GM19468 (cell line): ENCODE data around the gene ARMCX5.

Experiments
- ATAC-seq: cut with Tn5 transposase; IDR thresholded peaks from one replicate; pipeline ENCODE4 v1.9.1; 2021; ENCODE audit warnings: mild to moderate bottlenecking, moderate library complexity, moderate number of reproducible peaks; ENCODE audit not compliant: unreplicated experiment; ENCODE audit errors: extremely low read depth

ARMCX5 gene

DNA sequence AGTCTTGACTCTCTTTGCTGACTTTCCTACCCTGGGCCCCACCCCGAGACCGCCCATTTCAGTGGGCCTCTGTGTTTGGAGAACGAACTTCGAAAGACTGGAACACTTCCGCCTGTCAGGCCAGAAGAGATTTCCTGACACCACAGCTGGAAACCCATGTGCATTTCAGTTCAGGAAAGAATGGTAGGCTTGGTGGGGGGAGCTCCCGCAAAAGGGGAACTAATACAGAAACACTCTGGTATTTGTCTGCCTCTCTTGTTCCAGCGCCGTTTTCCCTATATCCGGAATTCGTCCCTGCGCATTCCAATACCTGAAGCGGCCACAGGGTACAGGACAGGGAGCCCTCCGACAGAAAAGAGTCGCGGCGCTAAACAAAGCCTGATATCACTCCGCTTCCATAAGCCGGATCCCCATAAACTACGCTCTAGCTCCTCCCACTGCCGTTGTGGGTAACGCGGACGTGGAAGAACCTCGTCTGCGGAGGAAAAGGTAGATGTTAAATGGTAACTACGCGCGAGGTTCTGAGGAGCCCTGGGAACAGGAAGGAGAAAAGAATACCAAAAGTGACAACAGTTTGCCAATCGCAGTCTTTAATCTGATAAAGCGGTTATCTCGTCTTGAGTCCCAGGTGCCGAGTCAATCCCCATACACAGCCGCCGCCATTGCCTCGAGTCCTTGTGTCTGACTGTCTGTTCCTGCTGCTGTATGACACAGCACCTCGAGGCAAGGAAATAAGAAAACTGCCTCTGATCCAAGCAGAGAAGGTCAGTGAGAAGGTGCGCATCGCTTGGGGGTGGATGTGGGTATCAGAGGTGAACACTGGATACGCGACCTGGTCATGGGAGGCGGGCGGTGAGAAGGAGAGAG lies at the start of gene ARMCX5:
Gene ARMCX5 (plus strand): TSS at position 432 of the 867 bp plus-strand sequence. CDS start 2,627 bp downstream, outside the sequence.
- peak; percentile 64 for ATAC-seq

DNA sequence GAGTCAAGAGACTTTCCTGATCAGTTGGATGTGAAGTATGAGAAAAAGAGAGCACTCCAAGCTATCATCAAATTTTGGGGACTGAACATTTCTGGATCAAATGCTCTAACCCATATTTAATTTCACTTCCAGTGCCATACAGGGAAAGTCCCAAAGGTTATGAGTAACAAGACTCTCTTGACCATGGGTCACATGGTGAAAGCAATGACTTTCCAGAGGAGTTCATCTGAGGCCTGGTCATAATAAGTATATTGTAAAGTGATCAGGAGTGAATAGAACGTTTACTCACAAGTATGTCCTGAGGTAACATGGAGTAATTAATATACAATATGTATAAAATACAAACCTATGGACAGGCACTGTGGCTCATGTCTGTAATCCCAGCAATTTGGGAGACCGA lies 40.7 kb upstream of the ARMCX5 start:
- no peak for ATAC-seq

DNA sequence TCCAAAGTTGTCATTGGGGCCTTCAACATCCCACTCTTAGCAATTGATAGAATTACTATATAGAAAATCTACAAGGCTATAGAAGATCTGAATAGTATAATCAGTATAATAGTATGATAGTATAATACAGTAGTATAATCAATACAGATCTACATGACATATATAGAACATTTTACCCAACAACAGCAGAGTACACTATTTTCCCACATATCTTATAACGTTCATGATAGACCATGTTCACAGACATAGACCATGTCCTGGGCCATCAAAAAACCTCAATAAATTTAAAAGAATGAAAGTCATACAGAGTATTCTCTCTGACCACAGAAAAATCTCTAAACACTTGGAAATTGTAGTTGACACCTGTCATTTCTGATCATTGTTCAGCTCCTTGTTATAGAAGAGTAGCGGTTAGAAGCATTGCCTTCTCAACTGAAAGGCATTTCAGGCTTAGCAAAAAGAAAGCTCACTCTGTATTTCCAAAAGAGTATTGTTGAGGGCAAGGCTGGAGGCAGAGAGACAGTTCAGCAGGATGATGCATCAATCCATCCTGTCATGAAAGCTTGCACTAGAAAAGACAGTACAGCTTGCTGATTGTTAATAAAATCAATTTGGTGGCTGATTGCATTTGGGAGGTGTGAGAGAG lies 38.8 kb upstream of the ARMCX5 start:
- no peak for ATAC-seq

DNA sequence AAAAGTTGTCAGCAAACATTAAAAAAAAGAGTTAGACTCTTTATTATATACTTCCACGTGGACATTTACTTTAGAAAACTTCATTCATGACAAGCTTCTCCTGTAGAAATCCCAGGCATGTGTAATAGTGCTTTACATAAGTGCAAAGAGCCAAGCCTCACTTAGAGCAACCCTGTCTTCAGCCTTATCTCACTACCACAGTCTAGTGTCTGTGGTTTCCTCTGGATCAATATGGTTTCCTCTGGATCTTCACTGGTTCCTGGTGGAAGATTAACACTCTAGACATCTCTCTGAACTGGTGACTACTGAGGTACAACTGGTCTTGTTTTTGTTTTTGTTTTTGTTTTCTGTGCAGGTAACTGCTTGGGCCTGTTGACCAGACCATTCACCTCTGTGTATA lies 18.4 kb upstream of the ARMCX5 start:
- ATAC-seq: no peak

DNA sequence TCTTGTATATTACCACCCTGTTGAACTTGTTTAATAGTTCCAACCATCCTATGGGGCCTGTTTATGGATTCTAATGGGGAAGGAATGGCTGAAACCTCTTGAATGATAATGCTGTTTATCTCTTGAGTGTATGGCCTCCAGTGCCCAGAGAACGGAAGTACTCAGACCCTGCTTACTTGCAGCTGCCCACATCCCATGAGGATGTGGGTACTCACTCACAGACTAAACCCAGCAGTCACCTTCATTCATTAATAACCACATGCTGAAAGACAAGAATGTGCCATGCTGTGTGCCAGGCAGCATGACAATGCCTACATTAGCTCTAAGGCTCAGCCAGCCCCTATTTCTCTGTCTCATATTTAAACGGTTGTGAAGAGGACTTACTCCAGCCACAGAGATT lies 5.9 kb upstream of the ARMCX5 start:
- no peak for ATAC-seq

DNA sequence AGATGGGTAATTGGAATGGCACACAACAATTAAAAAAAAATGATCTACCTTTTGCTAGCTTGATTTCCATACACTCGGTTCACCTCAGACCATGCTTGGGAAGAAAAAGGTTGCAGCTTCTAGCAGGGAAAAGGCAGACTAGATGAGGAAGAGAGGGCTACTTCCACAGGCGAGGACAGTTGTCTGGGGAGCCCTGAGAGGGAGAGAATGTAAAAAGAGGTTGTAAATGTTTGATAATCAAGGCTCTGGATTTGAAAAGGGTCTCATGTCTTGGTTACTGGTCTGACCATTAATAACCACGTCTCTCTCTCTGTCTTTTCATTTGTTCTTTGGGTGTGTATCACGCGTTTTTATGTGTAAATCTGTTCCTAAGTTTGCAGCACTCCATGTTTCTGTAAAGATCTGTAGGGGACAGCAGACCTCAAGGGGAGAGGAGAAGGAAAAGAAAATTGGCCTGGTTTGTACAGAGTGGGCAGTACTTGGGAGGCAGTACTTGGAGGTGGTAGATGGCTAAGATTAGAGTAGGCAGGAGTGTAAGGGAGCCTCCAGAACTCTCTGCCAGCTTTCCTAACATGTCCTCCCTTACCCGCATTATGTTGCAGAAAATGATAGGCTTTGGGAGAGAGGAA lies 750 bp downstream of the ARMCX5 start:
- ATAC-seq: no peak

DNA sequence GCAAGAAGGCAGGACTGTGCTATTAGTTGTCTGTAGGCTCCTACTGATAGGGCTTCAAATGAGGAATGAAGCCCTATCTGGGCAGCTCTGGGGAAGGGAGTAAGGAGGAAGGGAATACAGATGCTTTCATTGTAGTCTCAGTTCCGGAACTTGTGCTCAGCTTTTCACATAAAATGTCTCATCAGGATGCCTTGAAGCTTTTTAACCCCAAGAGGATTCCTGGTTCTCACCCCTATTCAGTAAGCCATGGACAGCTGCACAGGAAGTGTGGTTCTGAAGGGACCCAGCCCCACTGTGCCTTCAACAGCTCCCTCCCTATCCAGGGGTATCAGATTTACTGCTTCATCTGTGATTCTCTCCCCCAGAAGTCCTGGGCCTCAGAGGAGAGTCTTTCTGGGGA lies 5.0 kb downstream of the ARMCX5 start:
- no peak for ATAC-seq

DNA sequence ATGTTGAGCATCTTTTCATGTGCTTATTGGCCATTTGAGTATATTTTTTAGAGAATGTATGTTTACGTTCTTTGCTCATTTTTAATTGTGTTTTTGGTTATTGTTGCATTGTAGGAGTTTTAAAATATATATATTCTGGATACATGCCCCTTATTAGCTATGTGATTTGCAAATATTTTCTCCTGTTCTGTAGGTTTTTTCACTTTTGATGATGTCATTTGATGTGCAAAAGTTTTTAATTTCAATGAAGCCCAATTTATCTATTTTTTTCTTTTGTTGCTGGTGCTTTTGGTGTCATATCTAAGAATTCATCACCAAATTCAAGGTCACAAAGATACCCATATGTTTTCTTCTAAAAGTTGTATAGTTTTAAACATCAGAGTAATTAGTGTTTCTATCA lies 6.8 kb downstream of the ARMCX5 start:
- no peak for ATAC-seq

DNA sequence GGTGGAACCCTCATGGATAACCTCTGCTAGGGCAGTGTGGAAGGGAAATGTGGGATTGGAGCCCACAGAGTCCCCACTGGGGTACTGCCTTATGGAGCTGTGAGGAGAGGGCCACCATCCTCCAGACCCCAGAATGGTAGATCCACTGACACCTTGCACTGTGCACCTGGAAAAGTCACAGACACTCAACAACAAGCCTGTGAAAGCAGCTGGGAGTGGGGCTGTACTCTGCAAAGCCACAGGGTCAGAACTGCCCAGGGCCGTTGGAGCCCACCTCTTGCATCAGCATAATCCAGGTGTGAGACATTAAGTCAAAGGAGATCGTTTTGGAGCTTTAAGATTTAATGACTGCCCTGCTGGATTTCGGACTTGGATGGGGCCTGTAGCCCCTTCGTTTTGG lies 11.6 kb downstream of the ARMCX5 start:
- ATAC-seq: no peak

DNA sequence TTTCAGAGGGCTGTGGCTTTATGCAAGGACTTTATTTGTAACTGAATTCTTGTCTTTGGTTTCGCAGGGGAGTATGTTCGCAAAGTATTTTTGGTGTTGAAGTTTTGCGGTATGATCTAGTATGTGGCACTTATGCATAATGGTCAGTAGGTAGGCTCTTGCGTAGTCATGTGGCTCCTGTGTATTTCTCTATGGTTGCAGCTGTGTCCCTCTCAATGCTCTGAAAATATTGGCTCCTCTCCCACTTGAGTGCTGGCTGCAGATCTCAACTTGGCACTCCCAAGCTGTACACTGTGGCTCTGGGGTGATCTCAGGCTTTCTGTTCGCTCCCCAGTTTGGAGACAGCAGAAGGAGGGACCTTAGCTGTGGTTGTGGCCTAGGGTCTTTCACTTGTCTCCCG lies 24.8 kb downstream of the ARMCX5 start:
- ATAC-seq: no peak

DNA sequence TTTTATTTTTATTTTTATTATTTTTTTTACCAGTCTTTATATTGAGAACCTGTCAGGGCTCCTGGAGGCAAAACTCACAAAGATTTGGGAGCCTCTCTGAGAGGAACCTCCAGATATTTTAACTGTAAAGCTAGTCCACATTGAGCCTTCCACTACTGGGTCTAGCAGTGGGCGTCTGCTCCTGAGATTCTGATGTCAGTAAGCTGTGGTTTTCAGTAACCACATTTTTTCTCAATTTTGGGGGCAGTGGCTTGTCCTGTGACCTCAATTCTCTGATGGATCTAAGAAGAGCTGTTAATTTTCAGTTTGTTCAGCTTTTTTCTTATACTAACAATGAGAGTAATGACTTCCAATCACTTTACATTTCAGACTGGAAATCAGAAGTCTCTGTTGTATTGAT lies 28.3 kb downstream of the ARMCX5 start:
- no peak for ATAC-seq

DNA sequence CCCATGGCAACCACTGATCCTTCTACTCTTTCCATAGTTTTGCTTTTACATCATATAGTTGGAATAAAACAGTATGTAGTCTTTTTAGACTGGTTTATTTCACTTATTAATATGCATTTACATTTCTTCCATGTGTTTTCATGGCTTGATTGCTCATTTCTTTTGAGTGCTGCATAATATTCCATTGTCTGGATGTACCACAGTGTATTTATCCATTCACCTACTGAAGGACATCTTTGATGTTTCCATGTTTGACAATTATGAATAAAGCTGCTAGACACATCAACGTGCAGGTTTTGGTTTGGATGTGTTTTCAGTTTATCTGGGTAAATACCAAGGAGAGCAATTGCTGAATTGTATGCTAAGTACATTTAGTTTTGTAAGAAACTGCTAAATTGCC lies 38.2 kb downstream of the ARMCX5 start:
- ATAC-seq: no peak

DNA sequence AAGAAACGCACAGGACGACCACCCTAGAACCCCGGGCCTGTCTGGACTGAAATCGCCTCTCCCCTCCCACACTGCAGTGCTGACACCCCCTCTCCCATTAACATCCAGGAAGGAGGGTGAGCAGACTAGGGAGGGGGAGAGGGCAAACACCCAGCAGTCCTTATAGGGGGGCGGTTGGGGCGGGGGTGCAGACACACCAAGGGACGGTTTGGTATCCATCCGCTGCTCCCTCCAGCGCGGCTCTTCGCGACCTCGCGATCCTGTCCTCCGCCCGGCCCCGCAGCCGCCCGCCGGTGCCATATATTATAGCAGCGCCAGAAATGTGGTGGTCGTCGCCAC lies 51.6 kb downstream of the ARMCX5 start:
- no peak for ATAC-seq

DNA sequence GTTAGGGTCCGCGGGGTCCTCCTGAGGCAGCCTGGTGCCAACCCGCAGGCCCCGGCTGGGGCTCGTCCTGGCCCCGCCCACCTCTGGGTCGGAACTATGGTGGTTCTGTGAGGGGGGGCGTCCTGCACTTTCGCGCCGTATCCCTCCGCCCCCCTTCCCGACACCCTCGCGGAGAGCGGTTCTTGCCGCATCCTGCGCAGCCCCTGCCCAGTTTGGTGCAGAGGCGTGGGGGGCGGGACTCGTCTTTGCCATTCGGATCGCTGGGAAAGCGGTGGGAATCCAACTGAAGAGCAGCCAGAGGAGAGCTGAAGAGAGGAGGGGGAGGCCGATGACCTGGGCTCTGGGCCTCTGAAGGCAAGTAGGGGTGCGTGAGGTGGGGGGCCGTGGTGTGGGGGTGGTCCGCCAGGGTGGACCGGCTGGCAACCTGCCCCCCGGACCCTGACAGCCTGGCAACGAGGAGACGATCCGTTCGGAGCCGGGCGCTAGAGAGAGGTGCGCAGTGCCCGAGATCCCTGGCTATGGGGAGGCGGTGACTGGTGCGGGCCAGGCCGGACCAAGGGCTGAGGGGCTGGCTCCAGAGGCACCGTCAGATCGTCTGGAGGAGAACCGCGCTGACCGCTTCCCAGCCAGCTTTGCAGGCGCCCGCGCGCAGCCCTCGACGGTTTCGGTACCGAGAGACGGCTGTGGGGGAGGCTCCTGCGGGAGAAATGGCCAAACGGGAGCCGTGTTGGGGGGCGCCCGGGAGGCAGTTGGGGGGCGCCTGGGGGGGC lies 52.1 kb downstream of the ARMCX5 start, which contains the start of gene GPRASP1:
Gene GPRASP1 (plus strand): TSS at position 242 of the 770 bp plus-strand sequence. CDS start 2,431 bp downstream, outside the sequence.
- ATAC-seq: no peak

DNA sequence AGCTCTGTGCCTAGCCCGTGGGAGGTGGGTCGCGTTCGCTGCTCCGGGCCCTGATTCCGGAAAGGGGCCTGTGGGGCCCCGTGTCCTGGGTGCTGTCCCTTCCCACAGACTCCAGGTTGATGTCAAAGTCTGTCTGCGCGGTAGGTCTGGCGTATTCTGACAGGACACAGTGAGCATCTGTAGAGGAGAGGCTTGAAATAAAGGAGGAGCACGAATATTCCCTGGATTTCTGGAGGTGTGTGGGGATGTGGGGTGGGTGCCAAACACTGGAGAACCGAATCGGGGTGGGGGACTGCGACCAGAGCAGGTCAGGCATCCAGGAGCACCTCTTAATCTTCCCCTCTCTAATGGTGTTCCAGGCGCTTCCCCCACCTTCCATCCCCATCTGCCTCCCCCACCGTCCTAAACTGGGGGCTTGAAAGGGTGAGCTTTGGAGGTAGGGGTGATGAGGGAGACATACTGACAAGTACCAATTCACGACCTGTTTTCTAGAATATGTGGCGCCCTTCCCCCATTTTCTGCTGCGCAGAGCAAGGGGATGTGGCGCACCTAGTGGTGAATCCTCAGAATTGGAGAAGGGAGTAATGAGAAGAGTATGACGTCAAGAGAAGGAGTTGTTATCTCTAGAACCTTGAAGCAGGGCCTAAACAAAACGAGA lies 52.8 kb downstream of the ARMCX5 start:
- peak; percentile 18 for ATAC-seq
